HepG2 (cell line): ENCODE measurements around the gene COPS6. TPM values are rescaled to one million over a fixed set of nuclear protein-coding genes. Genes with fewer than 3 reads are reported as not detected.

Experiments
- AGO1 ChIP-seq: fragments of 200-400 bp; formaldehyde crosslinking; IDR thresholded peaks from 2 replicates; pipeline ENCODE4 v1.6.1; 2017; ENCODE audit warnings: mild to moderate bottlenecking, low read depth, low read length, moderate library complexity; ENCODE audit not compliant: poor library complexity, severe bottlenecking
- CCDC6 ChIP-seq: sonication (generic); formaldehyde crosslinking; IDR thresholded peaks from 2 replicates; pipeline ENCODE4 v1.8.1; 2022; ENCODE audit warnings: mild to moderate bottlenecking, missing genetic modification reagents, moderate library complexity
- FUBP1 ChIP-seq: sonication (generic); formaldehyde crosslinking; IDR thresholded peaks from 2 replicates; pipeline ENCODE4 v1.5.1; 2020; ENCODE audit warnings: missing genetic modification reagents, mild to moderate bottlenecking, borderline replicate concordance
- KIAA2018 ChIP-seq: sonication (generic); formaldehyde crosslinking; IDR thresholded peaks from 2 replicates; pipeline ENCODE4 v1.5.0; 2020; ENCODE audit warnings: mild to moderate bottlenecking, missing genetic modification reagents, borderline replicate concordance
- NCOA5 ChIP-seq: sonication (generic); formaldehyde crosslinking; IDR thresholded peaks from 2 replicates; pipeline ENCODE4 v1.4.0; 2020; ENCODE audit warnings: missing genetic modification reagents
- SAFB2 ChIP-seq: sonication (generic); formaldehyde crosslinking; IDR thresholded peaks from 2 replicates; pipeline ENCODE4 v1.5.1; 2020; ENCODE audit warnings: missing genetic modification reagents, low read depth, mild to moderate bottlenecking, borderline replicate concordance
- SMAD1 ChIP-seq: sonication (generic); formaldehyde crosslinking; IDR thresholded peaks from 2 replicates; pipeline ENCODE4 v1.4.0; 2020; ENCODE audit warnings: missing genetic modification reagents, low read depth, mild to moderate bottlenecking, borderline replicate concordance
- SP5 ChIP-seq: IDR thresholded peaks from 2 replicates; pipeline ENCODE4 v1.6.1; 2016; ENCODE audit warnings: low read depth, borderline replicate concordance
- TMF1 ChIP-seq: sonication (generic); formaldehyde crosslinking; IDR thresholded peaks from 2 replicates; pipeline ENCODE4 v1.8.1; 2022; ENCODE audit warnings: low read depth, missing genetic modification reagents
- YY1 ChIP-seq: IDR thresholded peaks from 2 replicates; pipeline ENCODE4 v1.6.1; 2011; ENCODE audit warnings: low read length, low read depth, moderate library complexity, mild to moderate bottlenecking; ENCODE audit not compliant: insufficient read depth, insufficient replicate concordance
- ZBTB26 ChIP-seq: IDR thresholded peaks from 2 replicates; pipeline ENCODE4 v1.6.1; 2016; ENCODE audit warnings: missing compliant biosample characterization, missing genetic modification reagents, borderline replicate concordance
- ZNF18 ChIP-seq: sonication (generic); formaldehyde crosslinking; IDR thresholded peaks from 2 replicates; pipeline ENCODE4 v1.8.0; 2022; ENCODE audit warnings: mild to moderate bottlenecking, missing genetic modification reagents; ENCODE audit not compliant: insufficient replicate concordance
- ZNF788 ChIP-seq: sonication (generic); formaldehyde crosslinking; IDR thresholded peaks from 2 replicates; pipeline ENCODE4 v1.5.0; 2020; ENCODE audit warnings: mild to moderate bottlenecking, missing genetic modification reagents, borderline replicate concordance
- ZNF841 ChIP-seq: sonication (generic); formaldehyde crosslinking; IDR thresholded peaks from 2 replicates; pipeline ENCODE4 v1.8.1; 2023; ENCODE audit warnings: missing genetic modification reagents, borderline replicate concordance
- ZSCAN22 ChIP-seq: sonication (generic); formaldehyde crosslinking; IDR thresholded peaks from 2 replicates; pipeline ENCODE4 v1.4.0; 2020; ENCODE audit warnings: mild to moderate bottlenecking, missing genetic modification reagents
- polyA plus RNA-seq, 8 experiments: library from polyadenylated mRNA; depleted of rRNA in 3 of 8; stranded (reverse) in 7 of 8; unstranded in 1 of 8; fragments of >200 nt; fragmentation: Illumina TruSeq in 4 of 8; extraction: Trizol in 4 of 8; gene quantifications; 2 replicates each; pipeline versions ENCODE4 v1.2.1 to v1.2.3, GENCODE V29; 2011 to 2016; ENCODE audit warnings: low read depth in 4 of 8, missing spikeins in 1 of 8, mixed read lengths in 1 of 8; ENCODE audit not compliant: insufficient read depth in 1 of 8
- total RNA-seq, 5 experiments: library from RNA; depleted of rRNA; stranded (reverse); fragments of >200 nt; fragmentation: Illumina TruSeq; extraction: Trizol; gene quantifications; 2 replicates each; pipeline ENCODE4 v1.2.3, GENCODE V29; 2016; ENCODE audit warnings: low read depth in 1 of 5

The COPS6 gene
- total and polyA plus RNA-seq, 2 of the 13 experiments (the other 11 are each of a cell fraction or from before 2014, with no cell fraction given) = 33.4 to 117 TPM

GRCh38 chr7:100081535-100082102, 7.2 kb upstream of the COPS6 start, which contains the start of gene ZNF3 (continued):
- TF ChIP-seq FUBP1 (CRISPR knock-in tag) (peak; percentile 96; the same call in 1 of the 2 replicates), SMAD1 (peak; percentile 77; the same call in 1 of the 2 replicates), ZNF18 (CRISPR knock-in tag) (peak; percentile 55), NCOA5 (CRISPR knock-in tag) (no peak), ZBTB26 (CRISPR knock-in tag) (0 out of 2 replicates have a peak, but pooled peaks have one; percentile 69), SP5 (CRISPR knock-in tag) (peak; percentile 78), ZNF841 (peak; percentile 73; the same call in 1 of the 2 replicates), AGO1 (peak; percentile 47), ZNF788 (CRISPR knock-in tag) (peak; percentile 95; the same call in 1 of the 2 replicates), YY1 (peak; percentile 59), TMF1 (CRISPR knock-in tag) (peak; percentile 81; the same call in 1 of the 2 replicates), KIAA2018 (CRISPR knock-in tag) (no peak), CCDC6 (CRISPR knock-in tag) (peak; percentile 96; the same call in 1 of the 2 replicates), SAFB2 (CRISPR knock-in tag) (peak; percentile 73; the same call in 1 of the 2 replicates), ZSCAN22 (CRISPR knock-in tag) (no peak; the same call in 1 of the 2 replicates)
